ENCODE data around the gene REXO1. TPM values are rescaled to one million over a fixed set of nuclear protein-coding genes. Genes with fewer than 3 reads are reported as not detected.

REXO1 gene
- total and polyA plus RNA-seq, 9 donors: 4.8 to 46.7 (median 25.8) TPM

GRCh38 chr19:1863638-1864479 lies 15.6 kb upstream of the REXO1 start:
- intact Hi-C loops (cut with DNase I): no loop called here
- H3K4me3 ChIP-seq: peak overlapping the region; percentile 79
- 0 to 1% (median 1%) methylated on average over 16 to 115 of the region's 115 CpGs for WGBS, 3 donors
- peak overlapping the region; percentile 50 to 87 for H3K27ac ChIP-seq
- H3K4me1 ChIP-seq (ENCODE audit: insufficient read depth): peaks cover 17% of the 10 kb centered on the region
- H3K27me3 ChIP-seq: no peaks in the 10 kb centered on the region
- TF ChIP-seq CTCF (IDR thresholded peaks at IDR 0.05) (no peak), POLR2A (IDR thresholded peaks at IDR 0.05) (peak; percentile 13)
- peak; percentile 87 to 94 (median 93) for DNase-seq
- no peaks in the 10 kb centered on the region for H3K36me3 ChIP-seq
- H3K9me3 ChIP-seq: no peaks in the 10 kb centered on the region

- TF ChIP-seq POLR2A (IDR thresholded peaks at IDR 0.05) (peak; percentile 63), EP300 (IDR thresholded peaks at IDR 0.05) (no peak), CTCF (IDR thresholded peaks at IDR 0.05) (no peak)
- Histone ChIP-seq H3K4me1 (ENCODE audit: insufficient read depth) (peaks cover 17% of the 10 kb centered on the region), H3K27me3 (no peaks in the 10 kb centered on the region), H3K36me3 (no peaks in the 10 kb centered on the region), H3K9me3 (no peaks in the 10 kb centered on the region), H3K27ac (peak within 1 kb of the TSS; percentile 50 to 87), H3K4me3 (peak within 1 kb of the TSS; percentile 79)
- DNase-seq: no peak
- 0 to 3% (median 0%) methylated on average over 18 to 55 of the region's 63 CpGs for WGBS, 3 donors
- intact Hi-C loops (cut with DNase I): no loop called here
Measured at GRCh38 chr19:1863328-1863637, 15.0 kb upstream of the REXO1 start, which contains the start of gene KLF16. TSS of gene KLF16 (minus strand) at chr19:1863579. CDS start at chr19:1863497, 82 bp downstream.

GRCh38 chr19:1862424-1863327 lies 14.4 kb upstream of the REXO1 start:
- H3K36me3 ChIP-seq: no peaks in the 10 kb centered on the region
- intact Hi-C loops (cut with DNase I): no loop called here
- H3K4me3 ChIP-seq: peak overlapping the region; percentile 79
- 1% methylated on average over 65 to 109 of the region's 109 CpGs for WGBS, 3 donors
- peak overlapping the region; percentile 41 to 61 for H3K27ac ChIP-seq
- peaks cover 18% of the 10 kb centered on the region for H3K4me1 ChIP-seq (ENCODE audit: insufficient read depth)
- no peaks in the 10 kb centered on the region for H3K27me3 ChIP-seq
- peak in 4 of 5 donors; percentile 68 to 79 (median 73) for DNase-seq
- H3K9me3 ChIP-seq: no peaks in the 10 kb centered on the region
- no peak for TF ChIP-seq POLR2A (IDR thresholded peaks at IDR 0.05)
- no peak for TF ChIP-seq EP300 (IDR thresholded peaks at IDR 0.05)
- TF ChIP-seq CTCF (IDR thresholded peaks at IDR 0.05): no peak

- 4 to 8% (median 5%) methylated on average over 20 to 21 of the region's 21 CpGs for WGBS, 3 donors
- Histone ChIP-seq H3K27ac (peak overlapping the region; percentile 41 to 61), H3K9me3 (no peaks in the 10 kb centered on the region), H3K4me3 (peak overlapping the region; percentile 79), H3K4me1 (ENCODE audit: insufficient read depth) (peaks cover 22% of the 10 kb centered on the region), H3K36me3 (no peaks in the 10 kb centered on the region), H3K27me3 (no peaks in the 10 kb centered on the region)
- TF ChIP-seq POLR2A (IDR thresholded peaks at IDR 0.05) (peak; percentile 25), EP300 (IDR thresholded peaks at IDR 0.05) (no peak), CTCF (IDR thresholded peaks at IDR 0.05) (no peak)
- no peak for DNase-seq
- intact Hi-C loops (cut with DNase I): no loop called here
Measured at GRCh38 chr19:1862068-1862423, 13.8 kb upstream of the REXO1 start.
